ENCODE data around the gene PAK4. TPM values are rescaled to one million over a fixed set of nuclear protein-coding genes. Genes with fewer than 3 reads are reported as not detected.

PAK4 gene
- total and polyA plus RNA-seq, 10 of the 15 experiments (the other 5 are each of a cell fraction or from before 2014, with no cell fraction given): 0.08 to 19.3 (median 5.9) TPM

DNA sequence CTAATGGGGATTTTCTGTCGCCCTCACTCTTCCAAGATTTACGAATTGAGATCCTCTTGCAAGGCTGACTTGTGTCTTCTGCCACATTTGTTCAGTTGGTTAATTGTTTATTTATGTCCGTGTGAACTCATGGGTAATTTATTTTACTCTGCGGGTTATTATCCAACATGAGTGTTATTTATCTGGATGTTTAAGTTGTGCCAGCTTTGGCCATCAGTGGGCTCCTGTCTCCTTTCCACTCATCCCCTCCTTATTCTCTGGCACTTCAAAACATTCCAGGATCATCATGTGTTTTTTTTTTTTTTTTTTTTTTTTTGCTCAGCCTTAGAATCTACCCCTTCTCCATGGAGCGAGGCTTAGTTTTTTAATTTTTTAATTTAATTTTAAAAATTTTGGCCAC, 22.4 kb upstream of the PAK4 start (continued):
- TF ChIP-seq CHD4 (IDR thresholded peaks at IDR 0.05): no peak
- TF ChIP-seq, protein P1, sequence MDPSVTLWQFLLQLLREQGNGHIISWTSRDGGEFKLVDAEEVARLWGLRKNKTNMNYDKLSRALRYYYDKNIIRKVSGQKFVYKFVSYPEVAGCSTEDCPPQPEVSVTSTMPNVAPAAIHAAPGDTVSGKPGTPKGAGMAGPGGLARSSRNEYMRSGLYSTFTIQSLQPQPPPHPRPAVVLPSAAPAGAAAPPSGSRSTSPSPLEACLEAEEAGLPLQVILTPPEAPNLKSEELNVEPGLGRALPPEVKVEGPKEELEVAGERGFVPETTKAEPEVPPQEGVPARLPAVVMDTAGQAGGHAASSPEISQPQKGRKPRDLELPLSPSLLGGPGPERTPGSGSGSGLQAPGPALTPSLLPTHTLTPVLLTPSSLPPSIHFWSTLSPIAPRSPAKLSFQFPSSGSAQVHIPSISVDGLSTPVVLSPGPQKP (IDR thresholded peaks at IDR 0.05; ENCODE audit: low read depth, low read length): no peak
- no peak for TF ChIP-seq JUND (IDR thresholded peaks at IDR 0.05; ENCODE audit: low read depth, low read length)
- TF ChIP-seq CBFB (IDR thresholded peaks at IDR 0.05; ENCODE audit: low read depth): no peak
- TF ChIP-seq SIX5 (IDR thresholded peaks at IDR 0.05; ENCODE audit: low read depth, low read length, severe bottlenecking): no peak
- TF ChIP-seq, protein P2, sequence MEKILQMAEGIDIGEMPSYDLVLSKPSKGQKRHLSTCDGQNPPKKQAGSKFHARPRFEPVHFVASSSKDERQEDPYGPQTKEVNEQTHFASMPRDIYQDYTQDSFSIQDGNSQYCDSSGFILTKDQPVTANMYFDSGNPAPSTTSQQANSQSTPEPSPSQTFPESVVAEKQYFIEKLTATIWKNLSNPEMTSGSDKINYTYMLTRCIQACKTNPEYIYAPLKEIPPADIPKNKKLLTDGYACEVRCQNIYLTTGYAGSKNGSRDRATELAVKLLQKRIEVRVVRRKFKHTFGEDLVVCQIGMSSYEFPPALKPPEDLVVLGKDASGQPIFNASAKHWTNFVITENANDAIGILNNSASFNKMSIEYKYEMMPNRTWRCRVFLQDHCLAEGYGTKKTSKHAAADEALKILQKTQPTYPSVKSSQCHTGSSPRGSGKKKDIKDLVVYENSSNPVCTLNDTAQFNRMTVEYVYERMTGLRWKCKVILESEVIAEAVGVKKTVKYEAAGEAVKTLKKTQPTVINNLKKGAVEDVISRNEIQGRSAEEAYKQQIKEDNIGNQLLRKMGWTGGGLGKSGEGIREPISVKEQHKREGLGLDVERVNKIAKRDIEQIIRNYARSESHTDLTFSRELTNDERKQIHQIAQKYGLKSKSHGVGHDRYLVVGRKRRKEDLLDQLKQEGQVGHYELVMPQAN (conservative IDR thresholded peaks at IDR 0.05): no peak
- TF ChIP-seq RAD51 (IDR thresholded peaks at IDR 0.05): no peak
- no peak for TF ChIP-seq MTA3 (IDR thresholded peaks at IDR 0.05; ENCODE audit: borderline replicate concordance, low read length)
- TF ChIP-seq ZNF622 (IDR thresholded peaks at IDR 0.05): no peak
- no peak for TF ChIP-seq PAX8 (IDR thresholded peaks at IDR 0.05)

DNA sequence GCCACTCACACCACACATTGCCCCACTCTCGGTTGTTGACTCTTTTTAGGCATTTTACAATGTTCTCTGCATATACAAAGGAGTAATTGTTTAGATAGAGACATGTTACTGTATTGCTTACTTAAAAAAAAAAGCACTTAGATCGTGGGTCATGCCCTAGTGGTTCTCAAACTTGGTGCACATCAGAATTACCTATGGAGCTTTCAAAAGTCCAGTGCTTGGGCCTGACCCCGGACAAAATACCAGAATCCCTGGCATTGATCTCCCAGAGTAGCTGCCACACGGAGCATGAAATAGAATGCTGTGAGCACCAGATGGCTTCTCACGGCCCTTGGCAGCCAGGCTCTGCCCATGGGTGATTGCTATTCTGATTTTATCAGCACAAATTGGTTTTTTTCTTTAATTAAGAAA, 21.4 kb upstream of the PAK4 start:
- Histone ChIP-seq H3K79me2 (ENCODE audit: control insufficient read depth, insufficient read depth, low read length) (no peaks in the 10 kb centered on the region), H3K4me2 (ENCODE audit: control insufficient read depth, insufficient read depth) (no peak overlapping the region), H3K4me3 (no peak overlapping the region), H2AFZ (ENCODE audit: control insufficient read depth, low read depth, low read length) (no peak overlapping the region), H3K27me3 (replicated peaks in 1 of 2; ENCODE audit: control insufficient read depth in 2 of 2, insufficient read depth in 2 of 2, low read length in 1 of 2) (no peaks in the 10 kb centered on the region; a peak in 1 of 4 replicates), H3K9ac (ENCODE audit: control insufficient read depth, insufficient read depth, low read length) (no peak overlapping the region), H4K20me1 (ENCODE audit: control insufficient read depth, insufficient read depth) (no peaks in the 10 kb centered on the region), H3K36me3 (ENCODE audit: control insufficient read depth in 2 of 2, insufficient read depth in 2 of 2, low read length in 1 of 2) (no peaks in the 10 kb centered on the region), H3K4me1 (ENCODE audit: control insufficient read depth, insufficient read depth, low read length) (no peaks in the 10 kb centered on the region), H3K9me3 (replicated peaks; ENCODE audit: control insufficient read depth, insufficient read depth, low read length) (no peaks in the 10 kb centered on the region), H3K27ac (ENCODE audit: control insufficient read depth, insufficient read depth) (no peak overlapping the region)
- ChIA-PET RAD21 (ENCODE audit: unreplicated experiment) (no interaction called here), POLR2A (no interaction called here), CTCF (interaction anchor here (1.2 kb wide), 1 partner anchor 14 kb away, joined by 3 read pairs; no protein-coding TSS in a partner anchor), SMC1A (ENCODE audit: uncharacterized antibody, unreplicated experiment) (no interaction called here)
- DNase-seq (ENCODE audit: low read depth, low spot score) (no peak), FAIRE-seq (no peak), ATAC-seq (no peak)
- BruUV-seq (replicated peaks): no TSS peak
- intact Hi-C loops (cut with micrococcal nuclease; ENCODE audit: unreplicated experiment) (no loop called here), in situ Hi-C loops (cut with MboI) (no loop called here)
- WGBS (ENCODE audit: insufficient coverage, insufficient replicate concordance, low lambda C conversion rate, missing lambda C conversion rate): 5% methylated on average over 5 of the region's 5 CpGs
- TF ChIP-seq, protein P3, sequence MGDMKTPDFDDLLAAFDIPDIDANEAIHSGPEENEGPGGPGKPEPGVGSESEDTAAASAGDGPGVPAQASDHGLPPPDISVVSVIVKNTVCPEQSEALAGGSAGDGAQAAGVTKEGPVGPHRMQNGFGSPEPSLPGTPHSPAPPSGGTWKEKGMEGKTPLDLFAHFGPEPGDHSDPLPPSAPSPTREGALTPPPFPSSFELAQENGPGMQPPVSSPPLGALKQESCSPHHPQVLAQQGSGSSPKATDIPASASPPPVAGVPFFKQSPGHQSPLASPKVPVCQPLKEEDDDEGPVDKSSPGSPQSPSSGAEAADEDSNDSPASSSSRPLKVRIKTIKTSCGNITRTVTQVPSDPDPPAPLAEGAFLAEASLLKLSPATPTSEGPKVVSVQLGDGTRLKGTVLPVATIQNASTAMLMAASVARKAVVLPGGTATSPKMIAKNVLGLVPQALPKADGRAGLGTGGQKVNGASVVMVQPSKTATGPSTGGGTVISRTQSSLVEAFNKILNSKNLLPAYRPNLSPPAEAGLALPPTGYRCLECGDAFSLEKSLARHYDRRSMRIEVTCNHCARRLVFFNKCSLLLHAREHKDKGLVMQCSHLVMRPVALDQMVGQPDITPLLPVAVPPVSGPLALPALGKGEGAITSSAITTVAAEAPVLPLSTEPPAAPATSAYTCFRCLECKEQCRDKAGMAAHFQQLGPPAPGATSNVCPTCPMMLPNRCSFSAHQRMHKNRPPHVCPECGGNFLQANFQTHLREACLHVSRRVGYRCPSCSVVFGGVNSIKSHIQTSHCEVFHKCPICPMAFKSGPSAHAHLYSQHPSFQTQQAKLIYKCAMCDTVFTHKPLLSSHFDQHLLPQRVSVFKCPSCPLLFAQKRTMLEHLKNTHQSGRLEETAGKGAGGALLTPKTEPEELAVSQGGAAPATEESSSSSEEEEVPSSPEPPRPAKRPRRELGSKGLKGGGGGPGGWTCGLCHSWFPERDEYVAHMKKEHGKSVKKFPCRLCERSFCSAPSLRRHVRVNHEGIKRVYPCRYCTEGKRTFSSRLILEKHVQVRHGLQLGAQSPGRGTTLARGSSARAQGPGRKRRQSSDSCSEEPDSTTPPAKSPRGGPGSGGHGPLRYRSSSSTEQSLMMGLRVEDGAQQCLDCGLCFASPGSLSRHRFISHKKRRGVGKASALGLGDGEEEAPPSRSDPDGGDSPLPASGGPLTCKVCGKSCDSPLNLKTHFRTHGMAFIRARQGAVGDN (IDR thresholded peaks at IDR 0.05): no peak
- TF ChIP-seq POLR2A (IDR thresholded peaks at IDR 0.05; ENCODE audit: low read depth, low read length) (no peak), CBX3 (IDR thresholded peaks at IDR 0.05; ENCODE audit: borderline replicate concordance, low read depth) (no peak), YBX1 (IDR thresholded peaks at IDR 0.05) (no peak)
- TF ChIP-seq, protein P4, sequence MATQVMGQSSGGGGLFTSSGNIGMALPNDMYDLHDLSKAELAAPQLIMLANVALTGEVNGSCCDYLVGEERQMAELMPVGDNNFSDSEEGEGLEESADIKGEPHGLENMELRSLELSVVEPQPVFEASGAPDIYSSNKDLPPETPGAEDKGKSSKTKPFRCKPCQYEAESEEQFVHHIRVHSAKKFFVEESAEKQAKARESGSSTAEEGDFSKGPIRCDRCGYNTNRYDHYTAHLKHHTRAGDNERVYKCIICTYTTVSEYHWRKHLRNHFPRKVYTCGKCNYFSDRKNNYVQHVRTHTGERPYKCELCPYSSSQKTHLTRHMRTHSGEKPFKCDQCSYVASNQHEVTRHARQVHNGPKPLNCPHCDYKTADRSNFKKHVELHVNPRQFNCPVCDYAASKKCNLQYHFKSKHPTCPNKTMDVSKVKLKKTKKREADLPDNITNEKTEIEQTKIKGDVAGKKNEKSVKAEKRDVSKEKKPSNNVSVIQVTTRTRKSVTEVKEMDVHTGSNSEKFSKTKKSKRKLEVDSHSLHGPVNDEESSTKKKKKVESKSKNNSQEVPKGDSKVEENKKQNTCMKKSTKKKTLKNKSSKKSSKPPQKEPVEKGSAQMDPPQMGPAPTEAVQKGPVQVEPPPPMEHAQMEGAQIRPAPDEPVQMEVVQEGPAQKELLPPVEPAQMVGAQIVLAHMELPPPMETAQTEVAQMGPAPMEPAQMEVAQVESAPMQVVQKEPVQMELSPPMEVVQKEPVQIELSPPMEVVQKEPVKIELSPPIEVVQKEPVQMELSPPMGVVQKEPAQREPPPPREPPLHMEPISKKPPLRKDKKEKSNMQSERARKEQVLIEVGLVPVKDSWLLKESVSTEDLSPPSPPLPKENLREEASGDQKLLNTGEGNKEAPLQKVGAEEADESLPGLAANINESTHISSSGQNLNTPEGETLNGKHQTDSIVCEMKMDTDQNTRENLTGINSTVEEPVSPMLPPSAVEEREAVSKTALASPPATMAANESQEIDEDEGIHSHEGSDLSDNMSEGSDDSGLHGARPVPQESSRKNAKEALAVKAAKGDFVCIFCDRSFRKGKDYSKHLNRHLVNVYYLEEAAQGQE (IDR thresholded peaks at IDR 0.05; ENCODE audit: low read depth, low read length): no peak
